Smooth muscle cell (in vitro differentiated cells): ENCODE results near the gene EXD3. TPM values are rescaled to one million over a fixed set of nuclear protein-coding genes. Genes with fewer than 3 reads are reported as not detected.
"Not testable (repeated sequence)": the region's sequence is repeated elsewhere in the genome, so short reads cannot be mapped to it uniquely, and the experiment has no call there.

Source experiments
- DNase-seq: peaks from one replicate; lab custom pipeline; 2025; ENCODE audit not compliant: unreplicated experiment; lab: John Stamatoyannopoulos, UW
- H2AFZ ChIP-seq: fragments of 200-600 bp; sonication (generic); 2 replicates; pipeline ENCODE4 v1.6.0; 2016; ENCODE audit warnings: antibody characterized with exemption, low read depth, mild to moderate bottlenecking
- H3F3A ChIP-seq: fragments of 200-600 bp; sonication (generic); 2 replicates; pipeline ENCODE4 v1.6.0; 2017; ENCODE audit warnings: antibody characterized with exemption, low read depth
- H3K27ac ChIP-seq: fragments of 200-600 bp; sonication (generic); 2 replicates; pipeline ENCODE4 v1.5.1; 2016; ENCODE audit warnings: low read depth, mild to moderate bottlenecking
- H3K27me3 ChIP-seq: fragments of 200-600 bp; sonication (generic); 2 replicates; pipeline ENCODE4 v1.6.1; 2016; ENCODE audit warnings: low read depth, mild to moderate bottlenecking
- H3K36me3 ChIP-seq: fragments of 200-600 bp; sonication (generic); 2 replicates; pipeline ENCODE4 v1.5.1; 2016; ENCODE audit warnings: low read depth
- H3K4me1 ChIP-seq: fragments of 200-600 bp; sonication (generic); 2 replicates; pipeline ENCODE4 v1.5.1; 2016; ENCODE audit warnings: low read depth
- H3K4me2 ChIP-seq: fragments of 200-600 bp; sonication (generic); 2 replicates; pipeline ENCODE4 v1.6.0; 2016; ENCODE audit warnings: mild to moderate bottlenecking
- H3K4me3 ChIP-seq: fragments of 200-600 bp; sonication (generic); 2 replicates; pipeline ENCODE4 v1.5.1; 2016; ENCODE audit warnings: mild to moderate bottlenecking
- H3K79me2 ChIP-seq: fragments of 200-600 bp; sonication (generic); 2 replicates; pipeline ENCODE4 v1.6.0; 2016; ENCODE audit warnings: low read depth, mild to moderate bottlenecking
- H3K9ac ChIP-seq: fragments of 200-600 bp; sonication (generic); 2 replicates; pipeline ENCODE4 v1.6.0; 2016; ENCODE audit warnings: low read depth
- H3K9me3 ChIP-seq: fragments of 200-600 bp; sonication (generic); replicated peaks from 2 replicates; pipeline ENCODE4 v1.5.1; 2016; ENCODE audit warnings: low read depth
- H4K20me1 ChIP-seq: fragments of 200-600 bp; sonication (generic); 2 replicates; pipeline ENCODE4 v1.6.0; 2016; ENCODE audit warnings: low read depth
- WGBS: methylation state at CpG from one replicate; pipeline ENCODE4 v1.1.7; 2016; ENCODE audit warnings: low lambda C conversion rate; 5-methylcytosine and 5-hydroxymethylcytosine counted together
- polyA plus RNA-seq: library from polyadenylated mRNA; unstranded; fragments of >200 nt; fragmentation: Nextera tagmentation; extraction: Ambion mirVana; gene quantifications from 2 replicates; pipeline ENCODE4 v1.2.1, GENCODE V29; 2016
- total RNA-seq: library from RNA; depleted of rRNA; stranded (reverse); fragments of >200 nt; gene quantifications from 2 replicates; pipeline ENCODE4 v1.2.3, GENCODE V29; 2014
- TF ChIP-seq, protein P1 (sequence below): fragments of 200-600 bp; sonication (generic); IDR thresholded peaks from 2 replicates; pipeline ENCODE4 v1.5.1; 2017; ENCODE audit warnings: borderline replicate concordance, mild to moderate bottlenecking, antibody characterized with exemption; ENCODE audit not compliant: insufficient read depth, poor library complexity, severe bottlenecking

Gene EXD3
- total and polyA plus RNA-seq, 2 experiments from 2014 or later, result 3.1 to 15.7 TPM

- Histone ChIP-seq H3K4me3 (no peak overlapping the region), H4K20me1 (peaks cover 63% of the 10 kb centered on the region), H3K27me3 (no peaks in the 10 kb centered on the region), H2AFZ (no peak overlapping the region), H3K4me2 (no peak overlapping the region), H3K9me3 (no peaks in the 10 kb centered on the region), H3K9ac (no peak overlapping the region), H3F3A (no peaks in the 10 kb centered on the region), H3K27ac (no peak overlapping the region), H3K4me1 (no peaks in the 10 kb centered on the region), H3K79me2 (no peaks in the 10 kb centered on the region), H3K36me3 (no peaks in the 10 kb centered on the region)
- no peak for DNase-seq
- TF ChIP-seq, protein P1, sequence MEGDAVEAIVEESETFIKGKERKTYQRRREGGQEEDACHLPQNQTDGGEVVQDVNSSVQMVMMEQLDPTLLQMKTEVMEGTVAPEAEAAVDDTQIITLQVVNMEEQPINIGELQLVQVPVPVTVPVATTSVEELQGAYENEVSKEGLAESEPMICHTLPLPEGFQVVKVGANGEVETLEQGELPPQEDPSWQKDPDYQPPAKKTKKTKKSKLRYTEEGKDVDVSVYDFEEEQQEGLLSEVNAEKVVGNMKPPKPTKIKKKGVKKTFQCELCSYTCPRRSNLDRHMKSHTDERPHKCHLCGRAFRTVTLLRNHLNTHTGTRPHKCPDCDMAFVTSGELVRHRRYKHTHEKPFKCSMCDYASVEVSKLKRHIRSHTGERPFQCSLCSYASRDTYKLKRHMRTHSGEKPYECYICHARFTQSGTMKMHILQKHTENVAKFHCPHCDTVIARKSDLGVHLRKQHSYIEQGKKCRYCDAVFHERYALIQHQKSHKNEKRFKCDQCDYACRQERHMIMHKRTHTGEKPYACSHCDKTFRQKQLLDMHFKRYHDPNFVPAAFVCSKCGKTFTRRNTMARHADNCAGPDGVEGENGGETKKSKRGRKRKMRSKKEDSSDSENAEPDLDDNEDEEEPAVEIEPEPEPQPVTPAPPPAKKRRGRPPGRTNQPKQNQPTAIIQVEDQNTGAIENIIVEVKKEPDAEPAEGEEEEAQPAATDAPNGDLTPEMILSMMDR, result no peak
- 80% methylated on average over 15 of the region's 30 CpGs for WGBS
Measured at GRCh38 chr9:137411645-137412380, 11.1 kb downstream of the EXD3 start.

DNA sequence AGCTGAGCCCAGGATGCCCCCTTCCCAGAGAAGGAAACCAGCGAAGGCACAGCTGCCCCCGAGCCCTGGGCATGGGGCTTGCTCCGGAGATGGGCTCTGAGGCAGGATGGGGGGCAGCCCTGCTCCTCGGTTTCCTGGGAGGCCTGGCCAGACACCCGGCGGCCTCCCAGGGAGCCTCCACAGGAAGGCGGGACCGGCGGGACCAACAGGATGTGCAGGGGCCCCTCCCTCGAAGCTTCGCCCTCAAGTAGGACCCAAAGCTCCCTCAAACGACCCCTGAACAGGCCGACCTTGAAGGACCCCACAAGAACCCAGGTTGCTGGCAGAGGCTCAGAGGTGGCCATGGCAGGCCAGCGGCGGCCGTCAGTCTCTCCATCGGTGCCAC is 11.7 kb downstream of the EXD3 start:
- H3K4me3 ChIP-seq, result no peak overlapping the region
- no peaks in the 10 kb centered on the region for H3K79me2 ChIP-seq
- no peak overlapping the region for H3K27ac ChIP-seq
- no peaks in the 10 kb centered on the region for H3K4me1 ChIP-seq
- H4K20me1 ChIP-seq, result peaks cover 69% of the 10 kb centered on the region
- no peak overlapping the region for H2AFZ ChIP-seq
- TF ChIP-seq, protein P1, result no peak
- no peak overlapping the region for H3K9ac ChIP-seq
- no peaks in the 10 kb centered on the region for H3K9me3 ChIP-seq
- no peak for DNase-seq
- H3K36me3 ChIP-seq, result no peaks in the 10 kb centered on the region
- WGBS, result 91% methylated on average over 13 of the region's 17 CpGs
- no peak overlapping the region for H3K4me2 ChIP-seq
- H3F3A ChIP-seq, result no peaks in the 10 kb centered on the region
- H3K27me3 ChIP-seq, result no peaks in the 10 kb centered on the region

- Histone ChIP-seq H3K4me2 (no peak overlapping the region), H3K9ac (no peak overlapping the region), H3K27me3 (no peaks in the 10 kb centered on the region), H3K27ac (no peak overlapping the region), H3F3A (no peaks in the 10 kb centered on the region), H3K4me1 (no peaks in the 10 kb centered on the region), H3K9me3 (no peaks in the 10 kb centered on the region), H3K4me3 (no peak overlapping the region), H4K20me1 (peaks cover 72% of the 10 kb centered on the region), H3K79me2 (no peaks in the 10 kb centered on the region), H3K36me3 (no peaks in the 10 kb centered on the region), H2AFZ (no peak overlapping the region)
- TF ChIP-seq, protein P1, result no peak
- DNase-seq, result no peak
- 96% methylated on average over 14 of the region's 15 CpGs for WGBS
Measured at GRCh38 chr9:137410891-137411249, 12.1 kb downstream of the EXD3 start.

- H3F3A ChIP-seq, H2AFZ ChIP-seq, H3K9ac ChIP-seq, H3K9me3 ChIP-seq, H3K27ac ChIP-seq, H3K4me2 ChIP-seq, H3K36me3 ChIP-seq, H3K4me1 ChIP-seq, DNase-seq, H3K27me3 ChIP-seq, H3K4me3 ChIP-seq, H3K79me2 ChIP-seq: not testable (repeated sequence)
- 88% methylated on average over 18 of the region's 18 CpGs for WGBS
- peaks cover 78% of the 10 kb centered on the region for H4K20me1 ChIP-seq
Measured at GRCh38 chr9:137410236-137410890, 12.6 kb downstream of the EXD3 start.
